Measurements from ENCODE around the gene NTN5. TPM values are rescaled to one million over a fixed set of nuclear protein-coding genes. Genes with fewer than 3 reads are reported as not detected.

Gene NTN5
- 0.19 to 0.30 TPM (median 0.23 TPM) in 5 replicates for total RNA-seq (2022; extraction: Qiagen RNA extraction; ENCODE audit: low read depth)

GRCh38 chr19:48672994-48673393, at the start of gene NTN5:
NTN5 (minus strand) TSS chr19:48673017; CDS start chr19:48670986, 2,031 bp downstream.

GRCh38 chr19:48719263-48720171, 46.7 kb upstream of the NTN5 start, which contains the start of gene MAMSTR:
MAMSTR (minus strand) TSS chr19:48719725; CDS start chr19:48719031, 694 bp downstream.

GRCh38 chr19:48695743-48696352, 23.0 kb upstream of the NTN5 start, which contains the start of gene FUT2:
FUT2 (plus strand) TSS chr19:48695971; CDS start chr19:48702957, 6,986 bp downstream.

GRCh38 chr19:48646001-48646721, 26.7 kb downstream of the NTN5 start, which contains the start of gene CA11:
CA11 (minus strand) TSS chr19:48646187; CDS start chr19:48645632, 555 bp downstream.

GRCh38 chr19:48636859-48637448, 35.9 kb downstream of the NTN5 start, which contains the start of gene DBP:
DBP (minus strand) TSS chr19:48637379; CDS start chr19:48636994, 385 bp downstream.

GRCh38 chr19:48618916-48619691, 53.7 kb downstream of the NTN5 start, which contains the start of the genes RPL18 and SPHK2:
RPL18 (minus strand) TSS chr19:48619178; CDS start chr19:48619143, 35 bp downstream.
SPHK2 (plus strand) TSS chr19:48619506; CDS start chr19:48620515, 1,009 bp downstream.

GRCh38 chr19:48614436-48615230, 58.2 kb downstream of the NTN5 start, which contains the start of gene FAM83E:
FAM83E (minus strand) TSS chr19:48615076; CDS start chr19:48613372, 1,704 bp downstream.

Other genes starting within 250 kb of the NTN5 start
- 111 to 131 TPM (median 121 TPM) in 5 replicates for gene GRWD1, start 227.0 kb downstream of the NTN5 start, total RNA-seq (2022; extraction: Qiagen RNA extraction; ENCODE audit: low read depth)
- 1.1 to 2.0 TPM (median 1.2 TPM) in 5 replicates for gene KCNJ14, start 217.4 kb downstream of the NTN5 start, total RNA-seq (2022; extraction: Qiagen RNA extraction; ENCODE audit: low read depth)
- 51.2 to 62.6 TPM (median 58.0 TPM) in 5 replicates for gene CYTH2, start 203.6 kb downstream of the NTN5 start, total RNA-seq (2022; extraction: Qiagen RNA extraction; ENCODE audit: low read depth)
- 2.1 to 4.7 TPM (median 4.2 TPM) in 5 replicates for gene LMTK3, start 161.2 kb downstream of the NTN5 start, total RNA-seq (2022; extraction: Qiagen RNA extraction; ENCODE audit: low read depth)
- gene SULT2B1, start 120.8 kb downstream of the NTN5 start, total RNA-seq (2022; extraction: Qiagen RNA extraction; ENCODE audit: low read depth): 14.1 to 20.7 TPM (median 15.9 TPM) in 5 replicates
- gene SPACA4, start 66.3 kb downstream of the NTN5 start, total RNA-seq (2022; extraction: Qiagen RNA extraction; ENCODE audit: low read depth): not detected in 5 replicates
- gene FAM83E, start 57.9 kb downstream of the NTN5 start, total RNA-seq (2022; extraction: Qiagen RNA extraction; ENCODE audit: low read depth): 0.17 to 0.27 TPM (median 0.24 TPM) in 4 of 5 replicates, not detected in the other
- gene RPL18, start 53.8 kb downstream of the NTN5 start, total RNA-seq (2022; extraction: Qiagen RNA extraction; ENCODE audit: low read depth): 3,160 to 3,604 TPM (median 3,243 TPM) in 5 replicates
- gene SPHK2, start 53.5 kb downstream of the NTN5 start, total RNA-seq (2022; extraction: Qiagen RNA extraction; ENCODE audit: low read depth): 9.4 to 16.7 TPM (median 15.5 TPM) in 5 replicates
- 2.0 to 3.3 TPM (median 2.7 TPM) in 5 replicates for gene DBP, start 35.6 kb downstream of the NTN5 start, total RNA-seq (2022; extraction: Qiagen RNA extraction; ENCODE audit: low read depth)
- gene CA11, start 26.8 kb downstream of the NTN5 start, total RNA-seq (2022; extraction: Qiagen RNA extraction; ENCODE audit: low read depth): 9.7 to 13.2 TPM (median 10.6 TPM) in 5 replicates
- not detected in 5 replicates for gene FUT2, start 23.0 kb upstream of the NTN5 start, total RNA-seq (2022; extraction: Qiagen RNA extraction; ENCODE audit: low read depth)
- 0.26 to 0.72 TPM (median 0.41 TPM) in 5 replicates for gene MAMSTR, start 46.7 kb upstream of the NTN5 start, total RNA-seq (2022; extraction: Qiagen RNA extraction; ENCODE audit: low read depth)
- 0.29 to 0.75 TPM (median 0.46 TPM) in 5 replicates for gene RASIP1, start 67.6 kb upstream of the NTN5 start, total RNA-seq (2022; extraction: Qiagen RNA extraction; ENCODE audit: low read depth)
- not detected in 5 replicates for gene IZUMO1, start 73.9 kb upstream of the NTN5 start, total RNA-seq (2022; extraction: Qiagen RNA extraction; ENCODE audit: low read depth)
- gene FUT1, start 79.6 kb upstream of the NTN5 start, total RNA-seq (2022; extraction: Qiagen RNA extraction; ENCODE audit: low read depth): 0.06 to 0.13 TPM (median 0.07 TPM) in 5 replicates
- not detected in 5 replicates for gene FGF21, start 82.5 kb upstream of the NTN5 start, total RNA-seq (2022; extraction: Qiagen RNA extraction; ENCODE audit: low read depth)
- 47.2 to 60.5 TPM (median 56.7 TPM) in 5 replicates for gene BCAT2, start 138.0 kb upstream of the NTN5 start, total RNA-seq (2022; extraction: Qiagen RNA extraction; ENCODE audit: low read depth)
- gene HSD17B14, start 163.5 kb upstream of the NTN5 start, total RNA-seq (2022; extraction: Qiagen RNA extraction; ENCODE audit: low read depth): 13.4 to 17.0 TPM (median 14.8 TPM) in 5 replicates
- gene PLEKHA4, start 195.6 kb upstream of the NTN5 start, total RNA-seq (2022; extraction: Qiagen RNA extraction; ENCODE audit: low read depth): 1.5 to 3.0 TPM (median 2.4 TPM) in 5 replicates
- gene PPP1R15A, start 199.4 kb upstream of the NTN5 start, total RNA-seq (2022; extraction: Qiagen RNA extraction; ENCODE audit: low read depth): 98.8 to 159 TPM (median 116 TPM) in 5 replicates
- not detected in 5 replicates for gene TULP2, start 225.7 kb upstream of the NTN5 start, total RNA-seq (2022; extraction: Qiagen RNA extraction; ENCODE audit: low read depth)
- 180 to 229 TPM (median 200 TPM) in 5 replicates for gene NUCB1, start 227.3 kb upstream of the NTN5 start, total RNA-seq (2022; extraction: Qiagen RNA extraction; ENCODE audit: low read depth)

Measured in A549 treated with RU486 at 1 μM for 4 hours (cell line).